WTC11 (cell line): ENCODE results near the gene MAP1LC3A. TPM values are rescaled to one million over a fixed set of nuclear protein-coding genes. Genes with fewer than 3 reads are reported as not detected.

ENCODE experiments used
- ATAC-seq: fragments of 200-7000 bp; cut with Tn5 transposase; 2 replicates; pipeline ENCODE4 v1.10.0; 2021; ENCODE audit warnings: mild to moderate bottlenecking, moderate library complexity
- CTCF ChIA-PET: fragments of 300-600 bp; sonication (Branson Sonifier 250); formaldehyde crosslinking; loops from one replicate; lab custom pipeline; 2021; ENCODE audit warnings: antibody characterized with exemption; lab: Charles Lee
- POLR2A ChIA-PET: fragments of 350-600 bp; sonication (Branson Sonifier 250); formaldehyde crosslinking; loops from one replicate; lab custom pipeline; 2021; ENCODE audit warnings: antibody characterized with exemption; lab: Charles Lee
- DNase-seq: peaks from one replicate; pipeline ENCODE4 v3.0.0; 2021; ENCODE audit warnings: low spot score
- H3K27ac Mint-ChIP-seq: 2 replicates; pipeline ENCODE4 v1.8.0; 2021; ENCODE audit warnings: mixed read lengths
- H3K27me3 Mint-ChIP-seq: 2 replicates; pipeline ENCODE4 v1.8.0; 2021; ENCODE audit warnings: low read depth, mild to moderate bottlenecking, moderate library complexity, mixed read lengths
- H3K36me3 Mint-ChIP-seq: 2 replicates; pipeline ENCODE4 v1.8.0; 2021; ENCODE audit warnings: mixed read lengths
- H3K4me1 Mint-ChIP-seq: 2 replicates; pipeline ENCODE4 v1.8.0; 2022; ENCODE audit warnings: mixed read lengths
- H3K4me3 Mint-ChIP-seq: 2 replicates; pipeline ENCODE4 v1.8.0; 2021; ENCODE audit warnings: mild to moderate bottlenecking, moderate library complexity, mixed read lengths
- H3K9me3 Mint-ChIP-seq: 2 replicates; pipeline ENCODE4 v1.8.0; 2021; ENCODE audit warnings: mixed read lengths
- CDX4 ChIP-seq: fragments of 250-450 bp; sonication (Bioruptor Pico); IDR thresholded peaks from 2 replicates; pipeline ENCODE4 v1.9.0; 2021; ENCODE audit warnings: moderate library complexity, mild to moderate bottlenecking, inconsistent platforms, borderline replicate concordance
- ELF4 ChIP-seq: sonication (generic); formaldehyde crosslinking; IDR thresholded peaks from 2 replicates; pipeline ENCODE4 v1.8.1; 2022; ENCODE audit warnings: low read depth, mild to moderate bottlenecking, moderate library complexity, missing genetic modification reagents
- FOXJ3 ChIP-seq: sonication (generic); formaldehyde crosslinking; IDR thresholded peaks from 2 replicates; pipeline ENCODE4 v1.9.0; 2021; ENCODE audit warnings: missing genetic modification reagents, mild to moderate bottlenecking, borderline replicate concordance
- JAZF1 ChIP-seq: fragments of 250-450 bp; sonication (Bioruptor Pico); IDR thresholded peaks from 2 replicates; pipeline ENCODE4 v1.9.0; 2021; ENCODE audit warnings: moderate library complexity, mild to moderate bottlenecking, inconsistent platforms
- KAT7 ChIP-seq: sonication (generic); formaldehyde crosslinking; IDR thresholded peaks from 2 replicates; pipeline ENCODE4 v1.8.1; 2023; ENCODE audit warnings: missing genetic modification reagents, mild to moderate bottlenecking, borderline replicate concordance
- NFATC4 ChIP-seq: fragments of 250-450 bp; sonication (Bioruptor Pico); IDR thresholded peaks from 2 replicates; pipeline ENCODE4 v1.9.0; 2021; ENCODE audit warnings: mild to moderate bottlenecking
- SMAD3 ChIP-seq: sonication (generic); formaldehyde crosslinking; IDR thresholded peaks from 2 replicates; pipeline ENCODE4 v1.8.0; 2022; ENCODE audit warnings: missing genetic modification reagents, mild to moderate bottlenecking, borderline replicate concordance
- ZNF219 ChIP-seq: sonication (generic); formaldehyde crosslinking; IDR thresholded peaks from 2 replicates; pipeline ENCODE4 v1.8.0; 2023; ENCODE audit warnings: missing genetic modification reagents, mild to moderate bottlenecking, borderline replicate concordance
- ZNF512 ChIP-seq: sonication (generic); formaldehyde crosslinking; IDR thresholded peaks from 2 replicates; pipeline ENCODE4 v1.8.1; 2022; ENCODE audit warnings: missing genetic modification reagents, borderline replicate concordance
- total RNA-seq: library from RNA; stranded (reverse); gene quantifications from 3 replicates; pipeline ENCODE4 v1.2.3, GENCODE V29; 2021
- TF ChIP-seq, protein P1 (sequence below): fragments of 250-450 bp; sonication (Bioruptor Pico); IDR thresholded peaks from 2 replicates; pipeline ENCODE4 v1.9.0; 2021; ENCODE audit warnings: mild to moderate bottlenecking, borderline replicate concordance
- TF ChIP-seq, protein P2 (sequence below): sonication (generic); formaldehyde crosslinking; IDR thresholded peaks from 2 replicates; pipeline ENCODE4 v1.8.0; 2023; ENCODE audit warnings: missing genetic modification reagents, mild to moderate bottlenecking, borderline replicate concordance
- TF ChIP-seq, protein P3 (sequence below): sonication (generic); formaldehyde crosslinking; conservative IDR thresholded peaks from 2 replicates; pipeline ENCODE4 v1.8.1; 2023; ENCODE audit warnings: mild to moderate bottlenecking, low read depth, missing genetic modification reagents, moderate library complexity
- TF ChIP-seq, protein P4 (sequence below): fragments of 200-600 bp; IDR thresholded peaks from 2 replicates; pipeline ENCODE4 v1.8.0; 2022; ENCODE audit warnings: antibody characterized with exemption

The MAP1LC3A gene
- total RNA-seq, 1 experiment from 2014 or later: 7.5 TPM

GRCh38 chr20:34567892-34568865 is 9.7 kb downstream of the MAP1LC3A start (continued):
- no peak for TF ChIP-seq KAT7 (CRISPR knock-in tag)
- TF ChIP-seq, protein P1, sequence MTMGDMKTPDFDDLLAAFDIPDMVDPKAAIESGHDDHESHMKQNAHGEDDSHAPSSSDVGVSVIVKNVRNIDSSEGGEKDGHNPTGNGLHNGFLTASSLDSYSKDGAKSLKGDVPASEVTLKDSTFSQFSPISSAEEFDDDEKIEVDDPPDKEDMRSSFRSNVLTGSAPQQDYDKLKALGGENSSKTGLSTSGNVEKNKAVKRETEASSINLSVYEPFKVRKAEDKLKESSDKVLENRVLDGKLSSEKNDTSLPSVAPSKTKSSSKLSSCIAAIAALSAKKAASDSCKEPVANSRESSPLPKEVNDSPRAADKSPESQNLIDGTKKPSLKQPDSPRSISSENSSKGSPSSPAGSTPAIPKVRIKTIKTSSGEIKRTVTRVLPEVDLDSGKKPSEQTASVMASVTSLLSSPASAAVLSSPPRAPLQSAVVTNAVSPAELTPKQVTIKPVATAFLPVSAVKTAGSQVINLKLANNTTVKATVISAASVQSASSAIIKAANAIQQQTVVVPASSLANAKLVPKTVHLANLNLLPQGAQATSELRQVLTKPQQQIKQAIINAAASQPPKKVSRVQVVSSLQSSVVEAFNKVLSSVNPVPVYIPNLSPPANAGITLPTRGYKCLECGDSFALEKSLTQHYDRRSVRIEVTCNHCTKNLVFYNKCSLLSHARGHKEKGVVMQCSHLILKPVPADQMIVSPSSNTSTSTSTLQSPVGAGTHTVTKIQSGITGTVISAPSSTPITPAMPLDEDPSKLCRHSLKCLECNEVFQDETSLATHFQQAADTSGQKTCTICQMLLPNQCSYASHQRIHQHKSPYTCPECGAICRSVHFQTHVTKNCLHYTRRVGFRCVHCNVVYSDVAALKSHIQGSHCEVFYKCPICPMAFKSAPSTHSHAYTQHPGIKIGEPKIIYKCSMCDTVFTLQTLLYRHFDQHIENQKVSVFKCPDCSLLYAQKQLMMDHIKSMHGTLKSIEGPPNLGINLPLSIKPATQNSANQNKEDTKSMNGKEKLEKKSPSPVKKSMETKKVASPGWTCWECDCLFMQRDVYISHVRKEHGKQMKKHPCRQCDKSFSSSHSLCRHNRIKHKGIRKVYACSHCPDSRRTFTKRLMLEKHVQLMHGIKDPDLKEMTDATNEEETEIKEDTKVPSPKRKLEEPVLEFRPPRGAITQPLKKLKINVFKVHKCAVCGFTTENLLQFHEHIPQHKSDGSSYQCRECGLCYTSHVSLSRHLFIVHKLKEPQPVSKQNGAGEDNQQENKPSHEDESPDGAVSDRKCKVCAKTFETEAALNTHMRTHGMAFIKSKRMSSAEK: no peak
- TF ChIP-seq, all 79 proteins: peak for 0

DNA sequence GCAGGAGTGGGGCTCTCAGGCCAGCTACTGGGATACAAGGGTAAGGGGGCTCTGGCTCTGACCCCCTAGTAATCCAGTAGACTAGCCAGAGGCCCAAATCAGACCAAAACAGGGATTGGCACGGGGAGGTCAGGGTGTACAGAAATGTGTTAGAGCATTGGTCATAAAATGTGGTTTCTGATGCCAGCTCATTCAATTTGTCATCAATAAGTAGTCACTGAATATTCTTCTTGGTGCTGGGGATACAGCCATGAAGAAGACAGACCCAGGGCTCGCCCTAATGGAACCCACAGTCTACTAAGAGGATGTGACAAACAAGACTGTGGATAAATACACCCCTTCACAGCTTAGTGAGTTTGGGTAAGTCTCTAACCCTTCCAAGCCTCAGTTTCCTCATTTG is 11.1 kb downstream of the MAP1LC3A start:
- no peaks in the 10 kb centered on the region for H3K9me3 Mint-ChIP-seq
- H3K4me3 Mint-ChIP-seq: no peak overlapping the region
- H3K4me1 Mint-ChIP-seq: peaks cover 23% of the 10 kb centered on the region
- ATAC-seq (no peak), DNase-seq (no peak)
- POLR2A ChIA-PET: no interaction called here
- H3K27ac Mint-ChIP-seq: no peak overlapping the region
- no peaks in the 10 kb centered on the region for H3K27me3 Mint-ChIP-seq
- no peak for TF ChIP-seq NFATC4 (CRISPR knock-in tag)
- TF ChIP-seq JAZF1 (CRISPR knock-in tag): no peak
- TF ChIP-seq, protein P2, sequence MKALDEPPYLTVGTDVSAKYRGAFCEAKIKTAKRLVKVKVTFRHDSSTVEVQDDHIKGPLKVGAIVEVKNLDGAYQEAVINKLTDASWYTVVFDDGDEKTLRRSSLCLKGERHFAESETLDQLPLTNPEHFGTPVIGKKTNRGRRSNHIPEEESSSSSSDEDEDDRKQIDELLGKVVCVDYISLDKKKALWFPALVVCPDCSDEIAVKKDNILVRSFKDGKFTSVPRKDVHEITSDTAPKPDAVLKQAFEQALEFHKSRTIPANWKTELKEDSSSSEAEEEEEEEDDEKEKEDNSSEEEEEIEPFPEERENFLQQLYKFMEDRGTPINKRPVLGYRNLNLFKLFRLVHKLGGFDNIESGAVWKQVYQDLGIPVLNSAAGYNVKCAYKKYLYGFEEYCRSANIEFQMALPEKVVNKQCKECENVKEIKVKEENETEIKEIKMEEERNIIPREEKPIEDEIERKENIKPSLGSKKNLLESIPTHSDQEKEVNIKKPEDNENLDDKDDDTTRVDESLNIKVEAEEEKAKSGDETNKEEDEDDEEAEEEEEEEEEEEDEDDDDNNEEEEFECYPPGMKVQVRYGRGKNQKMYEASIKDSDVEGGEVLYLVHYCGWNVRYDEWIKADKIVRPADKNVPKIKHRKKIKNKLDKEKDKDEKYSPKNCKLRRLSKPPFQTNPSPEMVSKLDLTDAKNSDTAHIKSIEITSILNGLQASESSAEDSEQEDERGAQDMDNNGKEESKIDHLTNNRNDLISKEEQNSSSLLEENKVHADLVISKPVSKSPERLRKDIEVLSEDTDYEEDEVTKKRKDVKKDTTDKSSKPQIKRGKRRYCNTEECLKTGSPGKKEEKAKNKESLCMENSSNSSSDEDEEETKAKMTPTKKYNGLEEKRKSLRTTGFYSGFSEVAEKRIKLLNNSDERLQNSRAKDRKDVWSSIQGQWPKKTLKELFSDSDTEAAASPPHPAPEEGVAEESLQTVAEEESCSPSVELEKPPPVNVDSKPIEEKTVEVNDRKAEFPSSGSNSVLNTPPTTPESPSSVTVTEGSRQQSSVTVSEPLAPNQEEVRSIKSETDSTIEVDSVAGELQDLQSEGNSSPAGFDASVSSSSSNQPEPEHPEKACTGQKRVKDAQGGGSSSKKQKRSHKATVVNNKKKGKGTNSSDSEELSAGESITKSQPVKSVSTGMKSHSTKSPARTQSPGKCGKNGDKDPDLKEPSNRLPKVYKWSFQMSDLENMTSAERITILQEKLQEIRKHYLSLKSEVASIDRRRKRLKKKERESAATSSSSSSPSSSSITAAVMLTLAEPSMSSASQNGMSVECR (CRISPR knock-in tag): no peak
- TF ChIP-seq ZNF219: no peak
- TF ChIP-seq SMAD3 (CRISPR knock-in tag): no peak
- TF ChIP-seq KAT7 (CRISPR knock-in tag): no peak
- TF ChIP-seq, protein P3, sequence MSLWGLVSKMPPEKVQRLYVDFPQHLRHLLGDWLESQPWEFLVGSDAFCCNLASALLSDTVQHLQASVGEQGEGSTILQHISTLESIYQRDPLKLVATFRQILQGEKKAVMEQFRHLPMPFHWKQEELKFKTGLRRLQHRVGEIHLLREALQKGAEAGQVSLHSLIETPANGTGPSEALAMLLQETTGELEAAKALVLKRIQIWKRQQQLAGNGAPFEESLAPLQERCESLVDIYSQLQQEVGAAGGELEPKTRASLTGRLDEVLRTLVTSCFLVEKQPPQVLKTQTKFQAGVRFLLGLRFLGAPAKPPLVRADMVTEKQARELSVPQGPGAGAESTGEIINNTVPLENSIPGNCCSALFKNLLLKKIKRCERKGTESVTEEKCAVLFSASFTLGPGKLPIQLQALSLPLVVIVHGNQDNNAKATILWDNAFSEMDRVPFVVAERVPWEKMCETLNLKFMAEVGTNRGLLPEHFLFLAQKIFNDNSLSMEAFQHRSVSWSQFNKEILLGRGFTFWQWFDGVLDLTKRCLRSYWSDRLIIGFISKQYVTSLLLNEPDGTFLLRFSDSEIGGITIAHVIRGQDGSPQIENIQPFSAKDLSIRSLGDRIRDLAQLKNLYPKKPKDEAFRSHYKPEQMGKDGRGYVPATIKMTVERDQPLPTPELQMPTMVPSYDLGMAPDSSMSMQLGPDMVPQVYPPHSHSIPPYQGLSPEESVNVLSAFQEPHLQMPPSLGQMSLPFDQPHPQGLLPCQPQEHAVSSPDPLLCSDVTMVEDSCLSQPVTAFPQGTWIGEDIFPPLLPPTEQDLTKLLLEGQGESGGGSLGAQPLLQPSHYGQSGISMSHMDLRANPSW: no peak
- TF ChIP-seq, protein P4, sequence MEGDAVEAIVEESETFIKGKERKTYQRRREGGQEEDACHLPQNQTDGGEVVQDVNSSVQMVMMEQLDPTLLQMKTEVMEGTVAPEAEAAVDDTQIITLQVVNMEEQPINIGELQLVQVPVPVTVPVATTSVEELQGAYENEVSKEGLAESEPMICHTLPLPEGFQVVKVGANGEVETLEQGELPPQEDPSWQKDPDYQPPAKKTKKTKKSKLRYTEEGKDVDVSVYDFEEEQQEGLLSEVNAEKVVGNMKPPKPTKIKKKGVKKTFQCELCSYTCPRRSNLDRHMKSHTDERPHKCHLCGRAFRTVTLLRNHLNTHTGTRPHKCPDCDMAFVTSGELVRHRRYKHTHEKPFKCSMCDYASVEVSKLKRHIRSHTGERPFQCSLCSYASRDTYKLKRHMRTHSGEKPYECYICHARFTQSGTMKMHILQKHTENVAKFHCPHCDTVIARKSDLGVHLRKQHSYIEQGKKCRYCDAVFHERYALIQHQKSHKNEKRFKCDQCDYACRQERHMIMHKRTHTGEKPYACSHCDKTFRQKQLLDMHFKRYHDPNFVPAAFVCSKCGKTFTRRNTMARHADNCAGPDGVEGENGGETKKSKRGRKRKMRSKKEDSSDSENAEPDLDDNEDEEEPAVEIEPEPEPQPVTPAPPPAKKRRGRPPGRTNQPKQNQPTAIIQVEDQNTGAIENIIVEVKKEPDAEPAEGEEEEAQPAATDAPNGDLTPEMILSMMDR: no peak
- no peak for TF ChIP-seq ELF4 (CRISPR knock-in tag)
- no peak for TF ChIP-seq ZNF512
- TF ChIP-seq FOXJ3: no peak
- no peak for TF ChIP-seq CDX4 (CRISPR knock-in tag)
- H3K36me3 Mint-ChIP-seq: peaks cover 5% of the 10 kb centered on the region; the same call in 1 of the 2 replicates
- CTCF ChIA-PET: interaction anchor here (0.9 kb wide), 1 partner anchor 200 kb away, joined by 5 read pairs; no protein-coding TSS in a partner anchor
